OCI-LY3 (cell line): ENCODE results near the gene CNTN2.

Experiments used
- H2AFZ ChIP-seq: fragments of 200-600, 300-600 bp; shearing (Covaris generic); 2 replicates; pipeline ENCODE4 v1.6.0; 2014; ENCODE audit warnings: antibody characterized with exemption, low read depth, low read length
- H3K27ac ChIP-seq: fragments of 200-600, 300-600 bp; sonication (generic); 2 replicates; pipeline ENCODE4 v1.5.1; 2014; ENCODE audit warnings: mild to moderate bottlenecking, low read length, moderate library complexity, mixed read lengths
- H3K27me3 ChIP-seq: fragments of 200-600, 300-600 bp; sonication (generic); 2 replicates; pipeline ENCODE4 v1.6.1; 2014; ENCODE audit warnings: low read depth, low read length, mixed read lengths
- H3K36me3 ChIP-seq: fragments of 200-600, 300-600 bp; sonication (generic); replicated peaks from 2 replicates; pipeline ENCODE3; 2014; ENCODE audit warnings: low read depth, low read length, mixed read lengths
- H3K4me1 ChIP-seq: fragments of 300-600, 200-600 bp; sonication (generic); 2 replicates; pipeline ENCODE4 v1.6.1; 2014; ENCODE audit warnings: low read length, mixed read lengths
- H3K4me2 ChIP-seq: fragments of 200-600, 300-600 bp; sonication (generic); 2 replicates; pipeline ENCODE4 v1.6.1; 2014; ENCODE audit warnings: low read length, mixed read lengths
- H3K4me3 ChIP-seq: fragments of 300-600, 200-600 bp; sonication (generic); 2 replicates; pipeline ENCODE4 v1.5.1; 2014; ENCODE audit warnings: antibody characterized with exemption, mild to moderate bottlenecking, low read length, moderate library complexity
- H3K79me2 ChIP-seq: fragments of 300-600, 200-600 bp; shearing (Covaris generic); 2 replicates; pipeline ENCODE4 v1.6.1; 2014; ENCODE audit warnings: mild to moderate bottlenecking, low read length, mixed read lengths
- H3K9ac ChIP-seq: fragments of 300-600, 200-600 bp; shearing (Covaris generic); 2 replicates; pipeline ENCODE4 v1.6.0; 2014; ENCODE audit warnings: mild to moderate bottlenecking, low read length, moderate library complexity
- H3K9me3 ChIP-seq: fragments of 200-600, 300-600 bp; shearing (Covaris generic); 2 replicates; pipeline ENCODE4 v1.6.1; 2014; ENCODE audit warnings: low read length, mixed read lengths; ENCODE audit not compliant: insufficient read depth
- H4K20me1 ChIP-seq: fragments of 200-600, 300-600 bp; sonication (generic); 2 replicates; pipeline ENCODE4 v1.6.1; 2016; ENCODE audit warnings: low read length, mixed read lengths; ENCODE audit not compliant: insufficient read depth
- EZH2phosphoT487 ChIP-seq: fragments of 200-600 bp; shearing (Covaris generic); IDR thresholded peaks from 2 replicates; pipeline ENCODE4 v1.6.1; 2018; ENCODE audit warnings: antibody characterized with exemption, mixed run types, low read depth
- TF ChIP-seq, protein P1 (sequence below): fragments of 200-600, 300-600 bp; sonication (generic); IDR thresholded peaks from 2 replicates; pipeline ENCODE4 v1.5.1; 2014; ENCODE audit warnings: antibody characterized with exemption, low read length, low read depth

Gene CNTN2

DNA sequence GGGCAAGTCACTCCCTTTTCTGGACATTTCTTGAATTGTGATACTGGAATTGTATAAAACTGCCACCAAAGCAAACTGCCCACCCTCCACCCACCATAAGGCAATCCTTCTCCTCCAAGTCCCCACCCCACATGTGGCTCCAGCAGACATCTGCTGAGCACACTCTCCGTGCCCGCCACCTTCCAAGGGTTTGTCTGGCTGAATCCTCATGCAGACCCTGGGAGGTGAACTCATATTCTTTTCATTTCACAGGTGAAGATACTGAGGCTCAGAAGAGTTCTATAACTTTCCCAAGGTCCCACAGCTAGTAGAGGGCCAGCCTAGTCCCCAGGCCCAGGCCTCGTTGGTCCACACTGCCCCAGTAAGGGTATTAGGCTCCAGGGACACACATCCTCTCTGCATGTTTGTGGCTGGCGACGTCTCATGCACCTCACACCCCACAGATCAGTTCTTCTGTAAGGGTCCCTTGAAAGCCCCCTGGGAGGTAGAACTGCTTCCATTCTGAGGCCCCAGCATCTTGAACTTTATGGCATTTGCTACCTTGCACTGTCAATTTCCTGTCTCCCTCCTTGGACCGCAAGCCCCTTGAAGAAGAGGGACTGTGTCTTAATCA is 14.1 kb downstream of the CNTN2 start:
- H3K36me3 ChIP-seq, result no peaks in the 10 kb centered on the region
- TF ChIP-seq EZH2phosphoT487, result no peak
- TF ChIP-seq, protein P1, sequence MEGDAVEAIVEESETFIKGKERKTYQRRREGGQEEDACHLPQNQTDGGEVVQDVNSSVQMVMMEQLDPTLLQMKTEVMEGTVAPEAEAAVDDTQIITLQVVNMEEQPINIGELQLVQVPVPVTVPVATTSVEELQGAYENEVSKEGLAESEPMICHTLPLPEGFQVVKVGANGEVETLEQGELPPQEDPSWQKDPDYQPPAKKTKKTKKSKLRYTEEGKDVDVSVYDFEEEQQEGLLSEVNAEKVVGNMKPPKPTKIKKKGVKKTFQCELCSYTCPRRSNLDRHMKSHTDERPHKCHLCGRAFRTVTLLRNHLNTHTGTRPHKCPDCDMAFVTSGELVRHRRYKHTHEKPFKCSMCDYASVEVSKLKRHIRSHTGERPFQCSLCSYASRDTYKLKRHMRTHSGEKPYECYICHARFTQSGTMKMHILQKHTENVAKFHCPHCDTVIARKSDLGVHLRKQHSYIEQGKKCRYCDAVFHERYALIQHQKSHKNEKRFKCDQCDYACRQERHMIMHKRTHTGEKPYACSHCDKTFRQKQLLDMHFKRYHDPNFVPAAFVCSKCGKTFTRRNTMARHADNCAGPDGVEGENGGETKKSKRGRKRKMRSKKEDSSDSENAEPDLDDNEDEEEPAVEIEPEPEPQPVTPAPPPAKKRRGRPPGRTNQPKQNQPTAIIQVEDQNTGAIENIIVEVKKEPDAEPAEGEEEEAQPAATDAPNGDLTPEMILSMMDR, result no peak
- no peaks in the 10 kb centered on the region for H3K79me2 ChIP-seq
- H3K9ac ChIP-seq, result no peak overlapping the region
- no peak overlapping the region for H3K27ac ChIP-seq
- H3K4me3 ChIP-seq, result no peak overlapping the region
- no peaks in the 10 kb centered on the region for H3K9me3 ChIP-seq
- peaks cover 16% of the 10 kb centered on the region for H3K4me1 ChIP-seq
- no peak overlapping the region for H2AFZ ChIP-seq
- no peak overlapping the region for H3K4me2 ChIP-seq
- no peaks in the 10 kb centered on the region for H4K20me1 ChIP-seq
- H3K27me3 ChIP-seq, result peaks cover 33% of the 10 kb centered on the region

DNA sequence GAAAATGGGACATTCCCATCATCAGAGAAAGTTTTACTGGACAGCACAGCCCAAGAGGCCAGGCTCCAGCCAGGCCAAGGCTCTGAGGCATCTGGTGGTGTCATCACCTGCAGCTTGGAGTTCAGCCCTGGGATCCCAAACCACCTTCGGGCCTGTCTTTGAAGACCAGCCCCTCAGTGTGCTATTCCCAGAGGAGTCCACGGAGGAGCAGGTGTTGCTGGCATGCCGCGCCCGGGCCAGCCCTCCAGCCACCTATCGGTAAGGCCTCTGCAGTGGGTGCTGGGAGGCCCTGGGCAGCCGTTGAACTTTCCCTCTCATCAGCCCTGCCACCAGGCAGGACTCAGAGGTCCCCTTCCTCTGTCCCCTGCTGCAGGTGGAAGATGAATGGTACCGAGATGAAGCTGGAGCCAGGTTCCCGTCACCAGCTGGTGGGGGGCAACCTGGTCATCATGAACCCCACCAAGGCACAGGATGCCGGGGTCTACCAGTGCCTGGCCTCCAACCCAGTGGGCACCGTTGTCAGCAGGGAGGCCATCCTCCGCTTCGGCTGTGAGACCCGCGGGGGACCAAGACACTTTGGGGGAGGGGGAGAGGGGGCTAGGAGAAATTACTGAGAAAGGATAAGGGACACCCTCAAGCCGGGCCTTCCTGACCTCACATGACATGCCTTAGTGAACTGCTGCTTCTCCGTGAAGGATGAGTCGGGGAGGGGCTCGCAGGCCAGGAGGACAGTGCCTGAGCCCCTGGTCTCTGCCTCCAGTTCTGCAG is 15.0 kb downstream of the CNTN2 start:
- Histone ChIP-seq H3K9ac (no peak overlapping the region), H3K27me3 (peaks cover 24% of the 10 kb centered on the region), H3K79me2 (no peaks in the 10 kb centered on the region), H3K27ac (no peak overlapping the region), H4K20me1 (no peaks in the 10 kb centered on the region), H3K9me3 (no peaks in the 10 kb centered on the region), H3K36me3 (no peaks in the 10 kb centered on the region), H3K4me2 (no peak overlapping the region), H3K4me3 (no peak overlapping the region), H3K4me1 (peaks cover 10% of the 10 kb centered on the region), H2AFZ (no peak overlapping the region)
- TF ChIP-seq, protein P1, result no peak
- no peak for TF ChIP-seq EZH2phosphoT487

DNA sequence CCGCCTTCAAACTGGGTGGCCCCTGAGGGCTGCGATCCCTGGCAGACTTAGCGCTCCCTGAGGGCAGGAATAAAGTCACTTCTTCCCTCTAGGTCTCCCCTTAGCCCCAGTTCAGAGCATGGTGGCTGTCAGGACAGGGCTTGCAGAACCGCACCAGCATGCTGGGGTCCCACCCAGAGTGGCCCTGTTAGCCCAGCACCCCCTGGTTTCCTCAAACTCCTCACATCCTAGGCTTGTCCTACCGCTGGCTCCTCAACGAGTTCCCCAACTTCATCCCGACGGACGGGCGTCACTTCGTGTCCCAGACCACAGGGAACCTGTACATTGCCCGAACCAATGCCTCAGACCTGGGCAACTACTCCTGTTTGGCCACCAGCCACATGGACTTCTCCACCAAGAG is 15.8 kb downstream of the CNTN2 start:
- Histone ChIP-seq H3K27me3 (peaks cover 15% of the 10 kb centered on the region), H3K4me1 (peaks cover 13% of the 10 kb centered on the region), H3K79me2 (no peaks in the 10 kb centered on the region), H3K9ac (no peak overlapping the region), H3K9me3 (no peaks in the 10 kb centered on the region), H3K4me2 (no peak overlapping the region), H3K27ac (no peak overlapping the region), H3K36me3 (no peaks in the 10 kb centered on the region), H4K20me1 (no peaks in the 10 kb centered on the region), H2AFZ (no peak overlapping the region), H3K4me3 (no peak overlapping the region)
- TF ChIP-seq, protein P1, result no peak
- TF ChIP-seq EZH2phosphoT487, result no peak

DNA sequence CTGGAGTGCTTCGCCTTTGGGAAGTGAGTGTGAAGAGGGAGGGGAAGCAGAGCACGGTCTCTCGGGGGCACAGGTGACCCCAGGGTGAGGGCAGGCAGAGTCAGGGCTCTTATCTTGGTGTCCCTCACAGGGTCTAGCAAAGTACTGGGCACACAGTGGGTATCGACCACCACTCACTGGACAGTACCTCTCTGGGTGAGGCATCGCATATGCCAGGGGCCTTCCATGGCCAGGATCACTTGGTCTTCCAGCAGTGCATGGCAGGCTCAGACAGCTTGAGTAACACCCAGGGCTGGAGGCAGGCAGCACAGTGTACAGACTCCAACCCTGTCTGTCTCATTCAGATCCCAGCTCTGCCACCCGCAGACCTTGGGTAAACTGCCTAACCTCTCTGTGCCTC is 16.6 kb downstream of the CNTN2 start:
- Histone ChIP-seq H4K20me1 (no peaks in the 10 kb centered on the region), H3K9me3 (no peaks in the 10 kb centered on the region), H3K36me3 (no peaks in the 10 kb centered on the region), H3K27ac (no peak overlapping the region), H3K4me1 (peaks cover 13% of the 10 kb centered on the region), H3K4me3 (no peak overlapping the region), H2AFZ (no peak overlapping the region), H3K4me2 (no peak overlapping the region), H3K9ac (no peak overlapping the region), H3K27me3 (peaks cover 8% of the 10 kb centered on the region), H3K79me2 (no peaks in the 10 kb centered on the region)
- TF ChIP-seq EZH2phosphoT487, result no peak
- TF ChIP-seq, protein P1, result no peak
